Stimulated activated naive B cell treated with anti-CD40 and anti-IgM and Interleukin-4, amounts not matched to agents 10 μg/mL and 1 μg/mL and 100 μg/mL, for 72 hours (primary cell): ENCODE data around the gene PITPNC1.
"Not testable (repeated sequence)": the region's sequence is repeated elsewhere in the genome, so short reads cannot be mapped to it uniquely, and the experiment has no call there.

Experiments used
- ATAC-seq, 2 donors: fragments of 150-1000 bp; cut with Tn5 transposase; replicated peaks; 2 replicates each; pipeline ENCODE4 v1.10.0; 2021; ENCODE audit warnings: moderate library complexity in 1 of 2
- DNase-seq: peaks from one replicate; pipeline ENCODE4 v3.0.0; 2021
- H3K27ac Mint-ChIP-seq: one replicate; pipeline ENCODE4 v1.8.0; 2022; ENCODE audit warnings: mild to moderate bottlenecking, mixed read lengths
- H3K27me3 Mint-ChIP-seq, 2 donors: one replicate each; pipeline ENCODE4 v1.8.0; 2022; ENCODE audit warnings: mixed read lengths in 2 of 2
- H3K36me3 Mint-ChIP-seq, 2 donors: one replicate each; pipeline ENCODE4 v1.8.0; 2022; ENCODE audit warnings: mixed read lengths in 2 of 2, mild to moderate bottlenecking in 1 of 2
- H3K4me1 Mint-ChIP-seq, 2 donors: one replicate each; pipeline ENCODE4 v1.8.0; 2022; ENCODE audit warnings: mixed read lengths in 2 of 2, mild to moderate bottlenecking in 1 of 2
- H3K4me3 Mint-ChIP-seq, 2 donors: one replicate each; pipeline ENCODE4 v1.8.0; 2022; ENCODE audit warnings: mild to moderate bottlenecking in 2 of 2, mixed read lengths in 2 of 2, moderate library complexity in 1 of 2
- H3K9me3 Mint-ChIP-seq, 2 donors: one replicate each; pipeline ENCODE4 v1.8.0; 2022; ENCODE audit warnings: mixed read lengths in 2 of 2, mild to moderate bottlenecking in 1 of 2

PITPNC1 gene

GRCh38 chr17:67377488-67378453 is 690 bp downstream of the PITPNC1 start:
- DNase-seq (peak; percentile 45), ATAC-seq (peak; percentile 36 to 39)
- Mint-ChIP-seq H3K4me3 (peak overlapping the region; percentile 92 to 95), H3K4me1 (peaks cover 21 to 25% of the 10 kb centered on the region in 2 donors), H3K27ac (peak overlapping the region; percentile 76), H3K9me3 (no peaks in the 10 kb centered on the region), H3K36me3 (peaks cover 3 to 7% of the 10 kb centered on the region in 2 donors), H3K27me3 (no peaks in the 10 kb centered on the region)

DNA sequence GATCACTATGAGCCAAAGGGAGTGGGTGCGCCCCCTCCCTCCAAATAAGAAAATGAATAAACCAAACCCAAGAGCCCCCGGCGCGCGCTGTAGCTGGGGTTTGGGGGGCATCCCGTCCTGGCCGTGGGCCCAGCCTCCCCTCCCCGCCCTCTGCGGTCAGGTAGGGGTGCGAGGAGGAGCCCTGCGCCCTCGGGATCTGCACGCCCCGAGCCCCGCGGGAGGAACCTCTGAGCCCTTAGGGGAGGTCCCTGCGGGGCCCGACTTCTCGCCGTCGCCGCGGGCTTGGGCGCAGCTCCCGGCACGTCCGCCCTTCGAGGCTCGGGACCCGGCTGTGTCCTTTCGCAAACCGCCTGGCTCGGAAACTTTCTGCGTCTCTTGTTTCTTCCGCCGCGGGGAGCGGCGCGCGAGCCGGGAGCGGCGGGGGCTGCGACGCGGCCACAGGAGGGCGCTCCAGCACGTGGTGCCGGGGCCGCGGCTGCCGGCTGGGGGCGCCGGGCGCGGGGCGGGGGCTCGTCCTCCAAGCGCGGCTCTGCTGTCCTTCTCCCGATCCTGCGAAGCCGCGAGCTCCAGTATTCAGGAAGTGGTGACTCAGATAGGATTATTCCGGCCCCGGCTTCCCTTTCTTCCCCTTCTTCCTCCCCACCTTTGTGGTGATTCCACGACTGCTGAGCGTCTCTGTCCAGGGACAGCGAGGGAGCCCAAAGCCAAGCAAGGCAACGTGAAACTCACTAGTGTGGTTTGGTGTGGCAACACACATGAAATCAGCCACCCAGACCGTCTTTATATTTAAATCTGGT is 1.6 kb downstream of the PITPNC1 start:
- H3K4me3 Mint-ChIP-seq: peak overlapping the region; percentile 92 to 95
- peaks cover 3 to 7% of the 10 kb centered on the region in 2 donors for H3K36me3 Mint-ChIP-seq

GRCh38 chr17:67379251-67379630 is 2.2 kb downstream of the PITPNC1 start:
- Mint-ChIP-seq H3K9me3 (no peaks in the 10 kb centered on the region), H3K4me1 (peaks cover 21 to 23% of the 10 kb centered on the region in 2 donors), H3K4me3 (peak overlapping the region; percentile 92 to 95), H3K36me3 (peaks cover 3 to 7% of the 10 kb centered on the region in 2 donors), H3K27ac (peak overlapping the region; percentile 81), H3K27me3 (no peaks in the 10 kb centered on the region)
- ATAC-seq: no peak
- no peak for DNase-seq

More for the DNA sequence above, 1.6 kb downstream of the PITPNC1 start:
- Mint-ChIP-seq H3K27ac (peak overlapping the region; percentile 81), H3K27me3 (no peaks in the 10 kb centered on the region), H3K4me1 (peaks cover 21 to 25% of the 10 kb centered on the region in 2 donors), H3K9me3 (no peaks in the 10 kb centered on the region)
- DNase-seq (peak; percentile 63), ATAC-seq (peak; percentile 42 to 43)

DNA sequence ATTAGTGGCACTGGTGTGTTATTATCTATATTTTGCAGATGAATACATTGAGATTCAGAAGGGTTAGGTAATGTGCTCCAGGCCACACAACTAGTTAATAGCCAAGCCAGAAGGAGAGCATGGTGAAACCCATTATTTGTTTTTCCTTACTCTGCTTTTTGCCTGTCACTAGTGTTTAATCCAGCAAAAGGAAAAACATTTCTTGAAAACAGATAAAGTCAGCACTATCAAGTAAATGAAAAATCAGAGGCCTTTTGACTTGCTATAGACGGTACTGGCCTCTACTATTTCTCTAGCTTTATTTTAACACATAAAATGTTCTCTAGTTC is 4.8 kb downstream of the PITPNC1 start:
- Mint-ChIP-seq H3K36me3 (peaks cover 6 to 7% of the 10 kb centered on the region in 2 donors), H3K27me3 (no peaks in the 10 kb centered on the region), H3K9me3 (no peaks in the 10 kb centered on the region), H3K4me3 (no peak overlapping the region), H3K4me1 (peaks cover 8 to 12% of the 10 kb centered on the region in 2 donors), H3K27ac (no peak overlapping the region)
- DNase-seq (no peak), ATAC-seq (no peak)

DNA sequence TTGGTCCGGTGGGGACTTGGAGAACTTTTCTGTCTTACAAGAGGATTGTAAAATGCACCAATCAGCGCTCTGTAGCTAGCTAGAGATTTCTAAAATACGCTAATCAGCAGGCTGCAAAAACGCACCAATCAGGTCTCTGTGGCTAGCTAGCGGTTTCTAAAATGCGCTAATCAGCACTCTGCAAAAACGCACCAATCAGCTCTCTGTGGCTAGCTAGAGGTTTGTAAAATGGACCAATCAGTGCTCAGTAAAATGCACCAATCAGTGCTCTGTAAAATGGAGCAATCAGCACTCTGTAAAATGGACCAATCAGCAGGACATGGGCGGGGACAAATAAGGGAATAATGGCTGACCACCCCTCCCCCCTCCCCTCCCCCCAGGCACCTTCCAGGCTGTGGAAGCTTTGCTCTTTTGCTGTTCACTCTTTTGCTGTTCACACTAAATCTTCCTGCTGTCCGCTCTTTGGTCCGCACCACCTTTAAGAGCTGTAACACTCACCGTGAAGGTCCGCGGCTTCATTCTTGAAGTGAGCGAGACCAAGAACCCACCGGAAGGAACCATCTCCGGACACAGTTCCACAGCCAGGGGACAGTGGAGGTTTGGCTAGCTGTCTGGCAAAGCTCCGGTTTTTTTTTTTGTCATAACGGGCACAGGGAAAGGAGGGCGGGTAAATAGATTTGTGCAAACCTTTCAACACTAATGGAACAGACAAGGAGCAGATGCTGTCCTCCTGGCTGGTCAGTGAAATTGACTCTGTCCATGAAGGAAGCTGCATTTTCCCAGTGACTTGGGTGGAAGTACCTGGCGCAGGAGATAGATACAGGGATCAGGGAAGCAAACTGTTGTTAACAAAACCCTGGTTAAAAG is 8.3 kb downstream of the PITPNC1 start:
- DNase-seq (no peak), ATAC-seq (no peak)
- H3K4me3 Mint-ChIP-seq: no peak overlapping the region
- no peaks in the 10 kb centered on the region for H3K9me3 Mint-ChIP-seq
- peaks cover 3 to 16% of the 10 kb centered on the region in 2 donors for H3K4me1 Mint-ChIP-seq
- no peaks in the 10 kb centered on the region for H3K27me3 Mint-ChIP-seq
- peaks cover 0 to 3% of the 10 kb centered on the region in 2 donors for H3K36me3 Mint-ChIP-seq
- no peak overlapping the region for H3K27ac Mint-ChIP-seq

DNA sequence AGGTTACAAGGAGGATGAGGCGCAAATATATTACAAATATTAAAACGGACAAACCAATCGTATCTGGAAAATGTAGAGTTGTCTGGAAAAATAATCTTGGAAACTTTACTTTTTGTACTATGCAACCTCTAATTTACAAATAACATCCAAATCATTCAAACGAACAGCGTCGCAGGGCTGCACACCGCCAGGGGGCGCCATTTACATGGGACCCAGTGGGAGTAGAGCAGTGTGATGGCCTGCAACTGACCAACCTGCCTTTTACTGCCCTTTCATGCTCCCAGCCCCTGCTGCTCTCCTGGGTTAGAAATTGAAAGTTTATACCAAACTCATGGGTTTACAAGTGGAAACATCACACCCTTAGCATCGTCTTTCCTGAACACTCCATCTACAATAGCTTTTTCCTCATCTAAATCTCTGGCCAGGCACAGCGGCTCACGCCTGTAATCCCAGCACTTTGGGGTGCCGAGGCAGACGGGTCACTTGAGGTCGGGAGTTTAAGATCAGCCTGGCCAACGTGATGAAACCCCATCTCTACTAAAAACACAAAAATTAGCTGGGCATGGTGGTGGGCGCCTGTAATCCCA is 10.0 kb downstream of the PITPNC1 start:
- H3K4me1 Mint-ChIP-seq: peaks cover 10 to 16% of the 10 kb centered on the region in 2 donors
- DNase-seq (peak; percentile 27), ATAC-seq (peak; percentile 34 to 62)
- no peak overlapping the region for H3K27ac Mint-ChIP-seq
- H3K9me3 Mint-ChIP-seq: no peaks in the 10 kb centered on the region
- no peaks in the 10 kb centered on the region for H3K27me3 Mint-ChIP-seq
- peaks cover 0 to 3% of the 10 kb centered on the region in 2 donors for H3K36me3 Mint-ChIP-seq
- no peak overlapping the region for H3K4me3 Mint-ChIP-seq

- not testable (repeated sequence) for H3K27me3 Mint-ChIP-seq, DNase-seq, H3K27ac Mint-ChIP-seq, H3K9me3 Mint-ChIP-seq, H3K4me3 Mint-ChIP-seq, H3K36me3 Mint-ChIP-seq, ATAC-seq
- H3K4me1 Mint-ChIP-seq: peaks cover 10 to 16% of the 10 kb centered on the region in 2 donors
Measured at GRCh38 chr17:67388536-67388935, 11.5 kb downstream of the PITPNC1 start.

DNA sequence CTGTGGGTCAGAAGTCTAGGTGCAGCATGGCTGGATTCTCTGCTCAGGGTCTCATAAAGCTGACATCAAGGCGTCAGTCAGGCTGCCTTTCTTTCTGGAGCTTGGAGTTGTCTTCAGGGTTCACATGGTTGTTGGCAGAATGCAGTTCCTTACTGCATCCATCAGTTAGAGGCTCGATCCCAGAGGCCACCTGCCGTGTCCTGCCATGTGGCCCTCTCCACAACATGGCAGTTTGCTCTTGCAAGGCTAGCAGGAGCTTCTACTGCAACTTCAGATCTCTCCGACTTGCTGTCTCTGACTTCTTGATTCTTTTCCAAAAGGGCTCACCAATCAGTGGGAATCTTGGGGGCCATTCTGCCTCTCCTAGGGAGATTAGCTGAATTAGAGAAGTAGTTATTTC is 11.9 kb downstream of the PITPNC1 start:
- Mint-ChIP-seq H3K27ac (no peak overlapping the region), H3K4me1 (peaks cover 10 to 16% of the 10 kb centered on the region in 2 donors), H3K36me3 (peaks cover 0 to 3% of the 10 kb centered on the region in 2 donors), H3K9me3 (no peaks in the 10 kb centered on the region), H3K27me3 (no peaks in the 10 kb centered on the region), H3K4me3 (no peak overlapping the region)
- DNase-seq: no peak
- no peak for ATAC-seq

- no peak overlapping the region for H3K4me3 Mint-ChIP-seq
- peaks cover 0 to 3% of the 10 kb centered on the region in 2 donors for H3K36me3 Mint-ChIP-seq
- no peaks in the 10 kb centered on the region for H3K9me3 Mint-ChIP-seq
- no peak overlapping the region for H3K27ac Mint-ChIP-seq
- ATAC-seq (no peak), DNase-seq (no peak)
- H3K27me3 Mint-ChIP-seq: no peaks in the 10 kb centered on the region
- H3K4me1 Mint-ChIP-seq: peaks cover 10 to 16% of the 10 kb centered on the region in 2 donors
Measured at GRCh38 chr17:67390006-67390645, 13.0 kb downstream of the PITPNC1 start.

GRCh38 chr17:67390646-67391361 is 13.7 kb downstream of the PITPNC1 start:
- H3K27me3 Mint-ChIP-seq: no peaks in the 10 kb centered on the region
- no peaks in the 10 kb centered on the region for H3K9me3 Mint-ChIP-seq
- H3K27ac Mint-ChIP-seq: peak overlapping the region; percentile 47
- peak; percentile 28 for DNase-seq
- no peaks in the 10 kb centered on the region for H3K36me3 Mint-ChIP-seq
- H3K4me3 Mint-ChIP-seq: no peak overlapping the region
- peak; percentile 91 to 96 for ATAC-seq
- peaks cover 10 to 16% of the 10 kb centered on the region in 2 donors for H3K4me1 Mint-ChIP-seq

GRCh38 chr17:67392111-67392510 is 15.0 kb downstream of the PITPNC1 start:
- Mint-ChIP-seq H3K4me1 (peaks cover 10 to 13% of the 10 kb centered on the region in 2 donors), H3K4me3 (no peak overlapping the region), H3K9me3 (no peaks in the 10 kb centered on the region), H3K27me3 (no peaks in the 10 kb centered on the region), H3K27ac (no peak overlapping the region), H3K36me3 (no peaks in the 10 kb centered on the region)
- DNase-seq (no peak), ATAC-seq (no peak)

DNA sequence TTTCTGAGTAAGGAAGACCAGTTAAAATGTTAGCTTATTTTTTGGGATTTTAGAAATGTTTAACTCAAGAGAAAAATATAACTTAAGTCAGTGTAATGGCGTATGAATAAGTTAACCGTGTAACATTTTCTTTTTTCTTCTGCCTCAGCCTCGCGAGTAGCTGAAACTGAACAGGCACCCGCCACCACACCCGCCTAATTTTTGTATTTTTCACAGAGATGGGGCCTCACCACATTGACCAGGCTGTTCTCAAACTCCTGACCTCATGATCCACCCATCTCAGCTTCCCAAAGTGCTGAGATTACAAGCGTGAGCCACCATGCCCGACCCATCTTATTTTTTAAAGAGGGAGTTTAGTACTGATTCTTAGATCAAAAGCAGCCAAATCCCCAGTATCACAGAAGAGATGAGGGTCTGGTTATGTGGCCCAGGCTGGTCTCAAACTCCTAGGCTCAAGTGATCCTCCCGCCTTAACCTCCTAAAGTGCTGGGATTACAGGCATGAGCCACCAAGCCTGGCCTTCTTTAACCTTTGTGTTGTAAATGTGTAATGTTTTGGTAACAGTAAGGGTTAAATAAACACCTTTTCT is 16.8 kb downstream of the PITPNC1 start:
- ATAC-seq: no peak

More for the DNA sequence above, 16.8 kb downstream of the PITPNC1 start:
- peaks cover 0 to 6% of the 10 kb centered on the region in 2 donors for H3K36me3 Mint-ChIP-seq
- no peak overlapping the region for H3K27ac Mint-ChIP-seq
- no peak for DNase-seq
- no peaks in the 10 kb centered on the region for H3K9me3 Mint-ChIP-seq
- H3K27me3 Mint-ChIP-seq: no peaks in the 10 kb centered on the region
- no peak overlapping the region for H3K4me3 Mint-ChIP-seq
- H3K4me1 Mint-ChIP-seq: peaks cover 0 to 7% of the 10 kb centered on the region in 2 donors
